Pancreas (tissue), 10 donors: ENCODE results near the gene SPNS2. TPM values are rescaled to one million over a fixed set of nuclear protein-coding genes. Genes with fewer than 3 reads are reported as not detected.

Source experiments
- ATAC-seq, 4 donors: fragments of 200-7000 bp; cut with Tn5 transposase; one replicate each; pipeline versions ENCODE4 v1.8.0 to v1.9.1; 2020; ENCODE audit warnings: mild to moderate bottlenecking in 4 of 4, moderate library complexity in 4 of 4
- DNase-seq, 6 donors: peaks; one replicate each; pipeline ENCODE4 v3.0.0-alpha.2; 2020
- FAIRE-seq: peaks from 2 replicates; lab custom pipeline; 2012; peaks lifted over from hg19 to GRCh38; lab: Jason Lieb, UNC
- H3K27ac ChIP-seq, 4 donors: fragments of 200-600 bp; sonication (generic); 1 replicate in 3 of 4; 2 replicates in 1 of 4; pipeline versions ENCODE4 v1.5.0 to v1.8.0; 2020
- H3K27me3 ChIP-seq, 4 donors: fragments of 200-600 bp; one replicate each; pipeline ENCODE4 v1.8.0; 2021
- H3K36me3 ChIP-seq, 3 donors: fragments of 200-600 bp; sonication (generic) in 1 of 3; one replicate each; pipeline versions ENCODE4 v1.5.0 to v1.8.0; 2020 to 2021
- H3K4me1 ChIP-seq, 3 donors: fragments of 200-600 bp; one replicate each; pipeline ENCODE4 v1.8.0; 2021
- H3K4me3 ChIP-seq, 4 donors: fragments of 200-600 bp; sonication (generic) in 2 of 4; one replicate each; pipeline versions ENCODE4 v1.5.0 to v1.8.0; 2020 to 2021
- H3K9me3 ChIP-seq, 4 donors: fragments of 200-600 bp; one replicate each; pipeline ENCODE4 v1.8.0; 2021
- CTCF ChIP-seq, 4 donors: fragments of 200-600 bp; sonication (generic) in 3 of 4; IDR thresholded peaks; one replicate each; pipeline versions ENCODE4 v1.5.0 to v1.8.0; 2021; ENCODE audit warnings: antibody characterized with exemption in 4 of 4
- WGBS, 2 donors: extraction: QIAGEN DNeasy Blood & Tissue Kit; methylation state at CpG; one replicate each; pipeline ENCODE4 v1.1.7; 2013; 5-methylcytosine and 5-hydroxymethylcytosine counted together
- intact Hi-C, 3 donors: fragments of 100-400 bp; cut with DNase I; formaldehyde crosslinking; loops; one replicate each; pipeline versions ENCODE4 v1.11.1 to v1.14.2; 2022
- polyA plus RNA-seq, 2 donors: library from polyadenylated mRNA; stranded (reverse); fragments of 200-250 nt; gene quantifications; one replicate each; pipeline ENCODE4 v1.2.3, GENCODE V29; 2013
- total RNA-seq, 6 donors: library from RNA; stranded (reverse); fragmentation: NEBNext Ultra II Directional in 4 of 6; extraction: Animal tissue kit (Norgen Biotek cat#: 25700) in 4 of 6; gene quantifications; one replicate each; pipeline versions ENCODE4 v1.2.1 to v1.2.4, GENCODE V29; 2021 to 2023
- donor health status: healthy with polysubstance abuse.
- donor health status: DM: no; HTN: no; CAD: no; lungs with moderate emphysema.
- donor health status: DM: no; HTN: no; CAD: no.
- donor health status: control.
- donor health status: control.
- donor health status: Bipolar disorder and iron deficiency.
- donor health status: DM: yes; HTN: yes; CAD: no.
- donor health status: DM: no; HTN: no; CAD: no.
- donor health status: DM: no; HTN: no; CAD: no.
- donor health status: DM: yes; HTN: yes; CAD: no.

SPNS2 gene
- total and polyA plus RNA-seq, 8 donors: 7.6 to 51.7 (median 20.8) TPM

- no peak for TF ChIP-seq CTCF (IDR thresholded peaks at IDR 0.05)
- ATAC-seq: no peak
- FAIRE-seq: no peak
- intact Hi-C loops: no loop called here
- no peaks in the 10 kb centered on the region for H3K27me3 ChIP-seq
- no peaks in the 10 kb centered on the region for H3K9me3 ChIP-seq
- H3K4me1 ChIP-seq: peaks cover 0 to 8% (median 5%) of the 10 kb centered on the region in 3 donors
- no peaks in the 10 kb centered on the region for H3K36me3 ChIP-seq
- no peak overlapping the region for H3K4me3 ChIP-seq
- 78 to 87% methylated on average over 11 of the region's 11 CpGs for WGBS, 2 donors
- H3K27ac ChIP-seq: no peak overlapping the region
- no peak for DNase-seq
These were observed 27.2 kb downstream of the SPNS2 start for GRCh38 chr17:4525691-4526397.

GRCh38 chr17:4527134-4527533 is 28.5 kb downstream of the SPNS2 start:
- ATAC-seq (no peak), FAIRE-seq (no peak), DNase-seq (no peak)
- intact Hi-C loops: no loop called here
- TF ChIP-seq CTCF (IDR thresholded peaks at IDR 0.05): no peak
- Histone ChIP-seq H3K36me3 (no peaks in the 10 kb centered on the region), H3K9me3 (no peaks in the 10 kb centered on the region), H3K27me3 (no peaks in the 10 kb centered on the region), H3K4me3 (no peak overlapping the region), H3K4me1 (peaks cover 0 to under 1% (median 0%) of the 10 kb centered on the region in 3 donors), H3K27ac (no peak overlapping the region)
- 70 to 73% methylated on average over 1 of the region's 1 CpG for WGBS, 2 donors

- H3K27me3 ChIP-seq: no peaks in the 10 kb centered on the region
- H3K9me3 ChIP-seq: no peaks in the 10 kb centered on the region
- FAIRE-seq (no peak), ATAC-seq (no peak), DNase-seq (no peak)
- H3K4me3 ChIP-seq: no peak overlapping the region
- intact Hi-C loops: no loop called here
- no peak for TF ChIP-seq CTCF (IDR thresholded peaks at IDR 0.05)
- WGBS, 2 donors: 86 to 89% methylated on average over 12 of the region's 12 CpGs
- H3K4me1 ChIP-seq: no peaks in the 10 kb centered on the region
- H3K36me3 ChIP-seq: no peaks in the 10 kb centered on the region
- no peak overlapping the region for H3K27ac ChIP-seq
These were observed 29.0 kb downstream of the SPNS2 start for GRCh38 chr17:4527566-4528125.

- 83 to 86% methylated on average over 12 to 13 of the region's 13 CpGs for WGBS, 2 donors
- ATAC-seq (no peak), DNase-seq (no peak), FAIRE-seq (no peak)
- no peaks in the 10 kb centered on the region for H3K9me3 ChIP-seq
- no peaks in the 10 kb centered on the region for H3K4me1 ChIP-seq
- no peak overlapping the region for H3K27ac ChIP-seq
- no peak overlapping the region for H3K4me3 ChIP-seq
- intact Hi-C loops: no loop called here
- no peaks in the 10 kb centered on the region for H3K27me3 ChIP-seq
- TF ChIP-seq CTCF (IDR thresholded peaks at IDR 0.05): no peak
- H3K36me3 ChIP-seq: no peaks in the 10 kb centered on the region
These were observed 31.0 kb downstream of the SPNS2 start for GRCh38 chr17:4529533-4530152.
